Activated CD4-positive, alpha-beta T cell treated with anti-CD3 and anti-CD28 coated beads, Interleukin-10, Interleukin-2, amounts not matched to agents 100 ng/mL and 50 ng/mL, durations not matched to agents 16 hours and 8 hours (primary cell): ENCODE measurements around the gene SPATA1.
"Not testable (repeated sequence)": the region's sequence is repeated elsewhere in the genome, so short reads cannot be mapped to it uniquely, and the experiment has no call there.

Experiments
- DNase-seq: peaks from one replicate; pipeline ENCODE4 v3.0.0-alpha.2; 2020

Gene SPATA1

GRCh38 chr1:84510165-84510564, 4.0 kb downstream of the SPATA1 start:
- no peak for DNase-seq

GRCh38 chr1:84510668-84511067, 4.5 kb downstream of the SPATA1 start:
- DNase-seq: no peak

DNA sequence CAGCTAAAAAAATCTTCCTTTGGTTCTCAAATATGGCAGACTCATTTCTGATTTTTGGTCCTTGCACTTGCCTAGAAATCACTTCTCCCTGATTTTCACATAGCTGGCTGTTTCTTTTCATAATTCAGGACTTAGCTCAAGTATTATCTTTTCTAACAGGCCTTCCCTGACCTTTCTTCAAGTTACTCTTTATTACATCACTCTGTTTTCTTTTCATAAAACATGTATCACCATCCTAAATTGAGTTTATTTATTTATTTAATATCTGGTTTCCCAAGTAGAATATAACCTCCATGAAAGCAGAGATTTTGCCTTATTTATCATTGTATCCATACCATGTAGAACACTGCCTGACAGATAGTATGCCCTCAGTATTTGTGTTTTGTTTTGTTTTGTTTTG, 18.4 kb downstream of the SPATA1 start:
- no peak for DNase-seq

DNA sequence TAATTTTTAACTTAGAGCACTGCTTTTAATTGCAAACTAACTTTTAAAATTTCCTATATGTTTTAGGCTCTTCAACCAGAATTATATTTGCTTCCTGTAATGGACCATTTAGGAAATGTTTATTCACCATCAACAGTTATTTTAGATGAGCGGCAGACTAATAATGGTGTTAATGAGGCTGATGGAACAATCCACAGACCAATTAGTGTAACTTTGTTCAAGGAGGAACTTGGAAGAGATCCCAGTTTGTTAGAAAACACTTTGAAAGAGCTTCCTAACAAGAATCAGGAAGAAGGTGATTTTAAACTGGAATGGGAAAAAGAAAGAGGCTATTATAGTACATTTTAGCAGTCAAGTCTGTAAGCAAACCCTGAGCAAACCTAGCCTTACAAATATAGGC, 19.6 kb downstream of the SPATA1 start:
- no peak for DNase-seq

DNA sequence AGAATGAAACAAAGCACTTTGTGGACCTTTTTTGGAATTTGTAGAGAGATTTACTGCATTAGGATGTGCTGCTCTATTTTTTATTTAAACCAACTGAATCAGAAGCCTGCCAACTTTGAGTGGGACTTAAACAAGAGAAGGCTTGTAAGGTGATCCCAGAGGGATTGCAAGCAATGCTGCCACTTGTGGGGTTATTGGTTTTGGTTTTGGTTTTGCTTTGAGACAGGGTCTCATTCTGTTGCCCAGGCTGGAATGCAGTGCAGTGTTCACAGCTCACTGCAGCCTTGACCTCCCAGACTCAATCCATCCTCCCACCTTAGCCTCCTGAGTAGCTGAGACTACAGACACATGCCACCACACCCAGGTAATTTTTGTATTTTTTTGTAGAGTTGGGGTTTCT, 32.4 kb downstream of the SPATA1 start:
- peak; percentile 14 for DNase-seq

GRCh38 chr1:84539972-84540371, 33.8 kb downstream of the SPATA1 start:
- no peak for DNase-seq

DNA sequence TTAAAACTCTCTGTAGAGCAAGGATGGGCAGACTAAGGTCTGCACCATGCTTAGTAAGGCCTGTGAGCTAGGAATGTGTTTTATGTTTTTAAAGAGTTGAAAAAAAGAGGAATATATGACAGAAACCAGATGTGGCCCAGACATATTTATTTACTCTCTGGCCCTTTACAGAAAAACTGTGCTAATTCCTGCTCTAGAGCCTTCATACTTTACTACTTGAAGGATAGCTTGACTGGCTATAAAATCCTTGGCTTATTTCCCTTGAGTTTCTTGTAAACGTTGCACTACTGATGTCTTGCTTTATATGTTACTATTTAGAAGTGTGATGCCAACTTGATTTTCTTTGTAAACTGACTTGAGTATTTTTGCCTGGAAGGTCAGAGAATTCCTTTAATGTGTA, 34.6 kb downstream of the SPATA1 start:
- no peak for DNase-seq

GRCh38 chr1:84541679-84542078, 35.5 kb downstream of the SPATA1 start:
- no peak for DNase-seq

GRCh38 chr1:84550826-84551225, 44.6 kb downstream of the SPATA1 start:
- DNase-seq: no peak

GRCh38 chr1:84569216-84569615, 63.0 kb downstream of the SPATA1 start:
- DNase-seq: no peak

DNA sequence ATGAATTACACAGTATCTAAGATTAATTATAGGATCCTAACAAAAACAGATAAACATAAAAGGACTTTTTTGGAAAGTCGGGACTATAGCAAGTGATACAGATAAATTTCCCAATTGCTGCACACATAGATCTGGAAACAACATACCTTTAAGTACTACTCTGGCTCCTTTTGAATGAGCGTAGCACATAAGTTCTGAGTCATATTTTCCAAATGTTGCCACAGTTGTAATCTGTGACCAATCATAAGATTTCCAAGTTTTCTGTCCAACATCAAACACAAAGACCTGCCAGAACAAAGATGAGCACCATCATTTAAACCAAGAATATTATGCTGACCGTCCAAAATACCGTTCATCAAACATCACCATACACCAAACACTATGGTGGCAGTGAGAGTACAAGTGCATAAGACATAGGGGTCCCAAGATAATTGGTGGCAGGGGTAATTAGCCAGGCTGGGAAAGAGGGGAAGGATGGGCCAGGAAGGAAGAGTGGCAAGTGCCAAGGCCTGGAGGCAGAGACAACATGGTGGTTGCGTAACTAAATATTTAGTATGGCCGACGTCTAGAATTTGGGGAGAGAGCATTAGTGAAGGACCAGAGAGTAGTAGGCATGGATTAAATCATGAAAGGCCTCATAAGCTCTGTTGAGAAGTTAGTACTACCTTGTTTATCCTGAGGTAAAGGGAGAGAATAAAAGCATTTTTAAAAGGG, 64.4 kb downstream of the SPATA1 start:
- DNase-seq: peak; percentile 8

GRCh38 chr1:84571150-84571535, 65.0 kb downstream of the SPATA1 start:
- no peak for DNase-seq

GRCh38 chr1:84573481-84573966, 67.3 kb downstream of the SPATA1 start:
- peak; percentile 41 for DNase-seq

GRCh38 chr1:84573967-84574842, 68.0 kb downstream of the SPATA1 start, which contains the start of gene CTBS:
CTBS (minus strand) TSS chr1:84574440; CDS start chr1:84574415, 25 bp downstream.
- DNase-seq: peak; percentile 93

DNA sequence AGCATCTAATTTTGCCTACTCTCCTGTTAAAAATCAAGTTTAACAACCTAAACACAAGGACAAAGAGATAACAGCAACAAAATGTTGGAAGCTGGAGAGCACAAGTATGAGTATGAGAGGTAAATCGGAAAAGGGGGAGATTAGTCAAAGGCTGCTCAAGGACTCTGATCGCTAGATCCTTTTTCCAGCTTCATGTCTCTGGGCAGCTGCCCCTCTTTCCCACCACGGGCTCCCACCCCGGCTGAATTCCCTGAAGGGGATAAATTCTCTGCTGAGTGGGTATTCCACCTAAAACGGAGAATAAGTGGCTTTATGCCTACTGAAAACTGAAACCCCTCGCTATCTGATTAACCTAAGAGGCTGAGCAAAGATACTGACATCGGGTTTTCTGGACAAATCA, 68.8 kb downstream of the SPATA1 start:
- DNase-seq: no peak

DNA sequence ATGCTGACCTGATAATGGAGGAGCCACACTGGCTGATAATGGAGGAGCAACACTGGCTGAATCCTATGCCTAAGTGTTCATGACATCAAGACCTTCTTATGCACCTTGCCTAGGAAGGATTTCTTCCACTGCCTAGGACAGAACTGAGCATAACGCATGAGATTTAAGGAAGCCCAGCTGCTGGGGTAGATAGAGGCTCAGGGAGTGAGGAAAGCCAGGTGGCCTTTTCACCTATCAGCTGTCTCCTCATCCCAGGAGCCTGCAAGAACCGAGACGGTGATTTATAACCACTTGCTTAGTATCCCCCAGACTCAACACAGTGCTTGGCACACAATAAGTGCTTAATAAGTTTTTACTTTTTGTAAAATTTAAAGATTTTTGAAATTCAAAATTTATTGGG, 75.5 kb downstream of the SPATA1 start:
- no peak for DNase-seq

GRCh38 chr1:84582802-84583587, 76.8 kb downstream of the SPATA1 start:
- no peak for DNase-seq

DNA sequence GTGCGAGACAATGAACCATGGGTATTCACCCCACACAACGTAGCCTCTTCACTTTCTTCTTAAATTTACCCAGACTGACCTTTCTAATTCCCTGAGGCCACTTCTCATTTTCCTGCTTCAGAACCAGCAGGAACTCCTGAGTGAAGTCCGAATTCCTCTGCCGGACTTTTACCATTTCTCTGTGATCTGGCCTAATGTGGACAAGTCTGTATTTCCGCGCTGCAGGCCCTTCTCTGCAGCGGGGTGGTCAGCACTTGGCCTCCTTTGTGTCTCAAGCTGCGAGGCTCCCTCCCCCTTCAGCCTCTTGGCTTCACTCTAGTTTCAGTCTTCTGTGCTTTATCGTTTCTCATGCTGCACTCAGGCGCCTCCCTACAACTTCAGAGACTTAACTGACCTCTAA, 77.5 kb downstream of the SPATA1 start:
- DNase-seq: no peak

GRCh38 chr1:84584126-84584525, 77.9 kb downstream of the SPATA1 start:
- DNase-seq: no peak

DNA sequence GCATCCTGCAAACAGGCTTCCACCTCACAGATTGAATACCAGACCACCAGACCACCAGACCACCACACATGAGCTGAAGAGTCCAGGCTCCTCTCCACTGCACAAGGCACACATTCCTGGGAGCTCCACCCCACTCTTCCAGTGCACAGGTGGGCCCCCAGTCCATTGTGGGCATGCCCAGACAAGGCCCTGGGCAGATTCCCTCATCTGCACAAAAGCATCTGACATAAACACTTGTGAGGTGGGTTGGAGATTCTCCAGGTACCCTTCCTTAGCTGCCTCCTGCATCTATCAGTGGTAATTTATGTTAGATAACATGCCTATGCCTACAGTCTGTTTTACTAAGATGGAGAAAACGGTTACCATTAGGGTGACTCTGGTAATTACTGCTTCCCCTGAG, 79.6 kb downstream of the SPATA1 start:
- DNase-seq: no peak

DNA sequence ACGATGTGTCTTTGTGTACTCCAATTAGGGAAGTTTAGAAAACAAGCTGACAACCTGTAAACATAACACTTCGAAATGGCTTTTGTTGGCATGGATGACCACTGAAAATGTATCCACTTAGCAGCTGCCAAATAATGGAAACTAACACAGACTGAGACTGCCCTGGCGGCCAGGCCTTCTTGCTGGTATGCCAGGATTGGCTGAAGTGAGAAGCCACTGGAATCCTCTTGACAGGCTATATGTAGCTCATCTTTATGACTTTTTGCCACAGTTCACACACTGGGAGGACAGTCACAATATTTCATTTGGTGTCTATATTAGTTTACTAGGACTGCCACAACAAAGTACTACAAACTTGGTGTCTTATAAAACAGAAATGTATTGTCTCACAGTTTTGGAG, 80.9 kb downstream of the SPATA1 start:
- DNase-seq: no peak

DNA sequence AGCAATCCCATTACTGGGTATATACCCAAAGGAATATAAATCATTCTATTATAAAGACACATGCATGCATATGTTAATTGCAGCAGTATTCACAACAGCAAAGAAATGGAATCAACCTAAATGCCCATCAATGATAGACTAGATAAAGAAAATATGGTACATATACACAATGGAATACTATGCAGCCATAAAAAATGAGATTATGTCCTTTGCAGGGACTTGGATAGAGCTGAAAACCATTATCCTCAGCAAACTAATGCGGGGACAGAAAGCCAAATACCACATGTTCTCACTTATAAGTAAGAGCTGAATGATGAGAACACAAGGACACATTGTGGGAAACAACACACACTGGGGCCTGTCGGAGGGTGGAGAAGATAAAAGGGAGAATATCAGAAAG, 88.8 kb downstream of the SPATA1 start:
- not testable (repeated sequence) for DNase-seq

- no peak for DNase-seq
Measured at GRCh38 chr1:84597011-84597410, 90.8 kb downstream of the SPATA1 start.
